ENCODE measurements around the gene HOXD8. TPM values are rescaled to one million over a fixed set of nuclear protein-coding genes. Genes with fewer than 3 reads are reported as not detected.

HOXD8 gene
- total and polyA plus RNA-seq, 3 donors from 2014 or later: 36.6 to 41.2 (median 39.8) TPM

DNA sequence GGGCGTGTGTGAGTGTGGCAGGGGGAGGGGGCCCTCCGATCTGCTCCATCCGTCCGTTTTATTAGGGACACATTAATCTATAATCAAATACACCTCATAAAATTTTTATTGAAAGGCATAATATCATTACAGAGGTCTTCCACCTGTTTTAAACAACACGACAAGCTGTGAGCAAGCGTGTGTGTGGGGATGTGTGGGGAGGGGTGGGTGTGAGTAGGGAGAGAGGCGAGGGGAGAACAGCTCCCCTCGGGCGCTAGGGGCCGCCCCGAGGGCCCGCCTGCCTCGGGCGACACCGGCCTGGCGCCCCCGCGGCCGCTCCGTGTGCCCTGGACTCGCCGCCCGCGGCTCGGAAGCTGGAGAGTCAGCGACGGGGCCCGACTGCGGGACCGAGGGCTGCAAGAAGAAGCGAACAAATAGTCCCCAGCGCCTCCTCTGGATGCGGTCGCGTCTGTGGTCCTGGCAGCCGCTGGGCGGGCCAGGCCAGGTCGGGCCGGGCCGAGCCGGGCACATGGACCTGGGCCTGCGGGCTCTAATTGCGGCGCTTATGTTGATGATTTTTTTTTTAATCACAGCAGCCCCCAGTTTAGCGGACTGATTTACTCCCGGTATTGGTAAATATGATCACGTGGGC, 7.3 kb upstream of the HOXD8 start:
- Histone ChIP-seq H3K4me1 (peaks cover 5% of the 10 kb centered on the region), H3K9me3 (no peaks in the 10 kb centered on the region), H3K27me3 (no peaks in the 10 kb centered on the region), H3K4me3 (peak overlapping the region; percentile 76 to 78), H3K36me3 (ENCODE audit: low read depth, missing control alignments) (no peaks in the 10 kb centered on the region), H3K27ac (peak overlapping the region; percentile 95 to 98)
- 0% methylated on average over 17 to 47 of the region's 47 CpGs for WGBS, 2 donors
- intact Hi-C loops (cut with DNase I; ENCODE audit: low total_unique reads): loop anchor here (10.0 kb wide), 1 partner anchor 1033 kb away; no protein-coding TSS in a partner anchor
- TF ChIP-seq POLR2A (IDR thresholded peaks at IDR 0.05) (no peak), CTCF (IDR thresholded peaks at IDR 0.05) (peak in 1 of 3 experiments; percentile 10)
- no peak for DNase-seq

GRCh38 chr2:176122683-176123410, 6.7 kb upstream of the HOXD8 start, which contains the start of gene HOXD9:
Gene HOXD9 (plus strand): TSS chr2:176122719. CDS start chr2:176122769, 50 bp downstream.
- Histone ChIP-seq H3K4me3 (peak within 1 kb of the TSS; percentile 76 to 78), H3K9me3 (no peaks in the 10 kb centered on the region), H3K4me1 (peaks cover 5% of the 10 kb centered on the region), H3K36me3 (ENCODE audit: low read depth, missing control alignments) (no peaks in the 10 kb centered on the region), H3K27me3 (no peaks in the 10 kb centered on the region), H3K27ac (peak within 1 kb of the TSS; percentile 95 to 98)
- no peak for TF ChIP-seq CTCF (IDR thresholded peaks at IDR 0.05)
- no peak for TF ChIP-seq POLR2A (IDR thresholded peaks at IDR 0.05)
- WGBS, 2 donors: 0% methylated on average over 10 to 71 of the region's 84 CpGs
- intact Hi-C loops (cut with DNase I; ENCODE audit: low total_unique reads): loop anchor here (10.0 kb wide), 1 partner anchor 1032 kb away; no protein-coding TSS in a partner anchor
- DNase-seq: peak; percentile 94

GRCh38 chr2:176123411-176124109, 5.9 kb upstream of the HOXD8 start:
- TF ChIP-seq POLR2A (IDR thresholded peaks at IDR 0.05) (no peak), CTCF (IDR thresholded peaks at IDR 0.05) (no peak)
- Histone ChIP-seq H3K27me3 (no peaks in the 10 kb centered on the region), H3K4me3 (peak overlapping the region; percentile 76 to 78), H3K9me3 (no peaks in the 10 kb centered on the region), H3K27ac (peak overlapping the region; percentile 95 to 98), H3K36me3 (ENCODE audit: low read depth, missing control alignments) (no peaks in the 10 kb centered on the region), H3K4me1 (peaks cover 12% of the 10 kb centered on the region)
- intact Hi-C loops (cut with DNase I; ENCODE audit: low total_unique reads): loop anchor here (10.0 kb wide), 1 partner anchor 1031 kb away; no protein-coding TSS in a partner anchor
- DNase-seq: peak; percentile 56
- WGBS, 2 donors: 5 to 12% methylated on average over 40 of the region's 40 CpGs

GRCh38 chr2:176124110-176124946, 5.2 kb upstream of the HOXD8 start:
- H3K4me3 ChIP-seq: peak overlapping the region; percentile 76 to 78
- DNase-seq: peak; percentile 11

More at GRCh38 chr2:176124110-176124946, 5.2 kb upstream of the HOXD8 start:
- H3K9me3 ChIP-seq: no peaks in the 10 kb centered on the region
- intact Hi-C loops (cut with DNase I; ENCODE audit: low total_unique reads): loop anchor here (10.0 kb wide), 1 partner anchor 1030 kb away; no protein-coding TSS in a partner anchor
- H3K36me3 ChIP-seq (ENCODE audit: low read depth, missing control alignments): no peaks in the 10 kb centered on the region
- H3K4me1 ChIP-seq: peaks cover 12% of the 10 kb centered on the region
- H3K27me3 ChIP-seq: no peaks in the 10 kb centered on the region
- WGBS, 2 donors: 19 to 31% methylated on average over 12 to 34 of the region's 34 CpGs
- TF ChIP-seq POLR2A (IDR thresholded peaks at IDR 0.05) (no peak), CTCF (IDR thresholded peaks at IDR 0.05) (no peak)
- H3K27ac ChIP-seq: peak overlapping the region; percentile 95 to 98

Measured in testis (tissue), 3 donors.